BJ (cell line): ENCODE measurements around the gene EPHA3. TPM values are rescaled to one million over a fixed set of nuclear protein-coding genes. Genes with fewer than 3 reads are reported as not detected.

Experiments used
- CTCF ChIA-PET: fragments of 350-600 bp; formaldehyde crosslinking; extraction: SDS; loops from one replicate; lab custom pipeline; 2021; ENCODE audit warnings: antibody characterized with exemption, inconsistent platforms; lab: Yijun Ruan, JAX
- POLR2A ChIA-PET: fragments of 300-600 bp; sonication (Branson Sonifier 250); formaldehyde crosslinking; extraction: SDS; loops from one replicate; lab custom pipeline; 2021; ENCODE audit warnings: antibody characterized with exemption; lab: Charles Lee
- DNase-seq: peaks from one replicate; pipeline ENCODE4 v3.0.0-alpha.2; 2011; ENCODE audit warnings: low read depth
- H3K27me3 ChIP-seq: 2 replicates; pipeline ENCODE4 v1.6.0; 2011; ENCODE audit warnings: low read length; ENCODE audit not compliant: control insufficient read depth, insufficient read depth
- H3K36me3 ChIP-seq: 2 replicates; pipeline ENCODE4 v1.5.1; 2011; ENCODE audit warnings: low read length; ENCODE audit not compliant: control insufficient read depth, insufficient read depth
- H3K4me3 ChIP-seq: 2 replicates; pipeline ENCODE4 v1.5.1; 2011; ENCODE audit warnings: low read depth, mild to moderate bottlenecking, control low read depth, low read length
- polyA plus RNA-seq: library from polyadenylated mRNA; depleted of rRNA; stranded (reverse); fragments of >200 nt; gene quantifications from 2 replicates; pipeline ENCODE4 v1.2.3, GENCODE V29; 2011
- TF ChIP-seq, protein P1 (sequence below): IDR thresholded peaks from 2 replicates; pipeline ENCODE4 v1.5.1; 2011; ENCODE audit warnings: low read depth, mild to moderate bottlenecking, control low read depth, inconsistent platforms, low read length, moderate library complexity; ENCODE audit not compliant: insufficient read depth

EPHA3 gene
- polyA plus RNA-seq, 1 experiment = 0.12 TPM

DNA sequence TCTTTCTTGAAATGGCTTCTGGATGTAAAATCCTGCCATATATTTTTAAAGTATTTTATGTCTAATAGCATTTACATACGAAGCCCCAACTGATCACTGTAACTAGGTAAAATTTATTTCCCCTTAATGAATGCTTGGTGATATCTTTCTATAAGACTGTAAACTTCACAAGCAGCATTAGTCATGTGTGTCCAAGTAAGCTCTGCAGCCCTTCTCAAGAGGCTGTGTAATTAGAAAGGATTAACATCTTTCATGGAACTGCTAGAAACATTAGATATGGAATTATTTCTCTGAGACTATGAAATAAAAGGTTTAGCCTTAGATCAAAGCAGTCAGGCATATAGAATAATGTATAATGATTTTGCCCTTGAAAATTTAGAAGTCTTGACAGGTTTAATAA lies 143.3 kb downstream of the EPHA3 start:
- no peak overlapping the region for H3K4me3 ChIP-seq
- H3K36me3 ChIP-seq = no peaks in the 10 kb centered on the region
- TF ChIP-seq, protein P1, sequence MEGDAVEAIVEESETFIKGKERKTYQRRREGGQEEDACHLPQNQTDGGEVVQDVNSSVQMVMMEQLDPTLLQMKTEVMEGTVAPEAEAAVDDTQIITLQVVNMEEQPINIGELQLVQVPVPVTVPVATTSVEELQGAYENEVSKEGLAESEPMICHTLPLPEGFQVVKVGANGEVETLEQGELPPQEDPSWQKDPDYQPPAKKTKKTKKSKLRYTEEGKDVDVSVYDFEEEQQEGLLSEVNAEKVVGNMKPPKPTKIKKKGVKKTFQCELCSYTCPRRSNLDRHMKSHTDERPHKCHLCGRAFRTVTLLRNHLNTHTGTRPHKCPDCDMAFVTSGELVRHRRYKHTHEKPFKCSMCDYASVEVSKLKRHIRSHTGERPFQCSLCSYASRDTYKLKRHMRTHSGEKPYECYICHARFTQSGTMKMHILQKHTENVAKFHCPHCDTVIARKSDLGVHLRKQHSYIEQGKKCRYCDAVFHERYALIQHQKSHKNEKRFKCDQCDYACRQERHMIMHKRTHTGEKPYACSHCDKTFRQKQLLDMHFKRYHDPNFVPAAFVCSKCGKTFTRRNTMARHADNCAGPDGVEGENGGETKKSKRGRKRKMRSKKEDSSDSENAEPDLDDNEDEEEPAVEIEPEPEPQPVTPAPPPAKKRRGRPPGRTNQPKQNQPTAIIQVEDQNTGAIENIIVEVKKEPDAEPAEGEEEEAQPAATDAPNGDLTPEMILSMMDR = no peak
- CTCF ChIA-PET = no interaction called here
- POLR2A ChIA-PET = no interaction called here
- H3K27me3 ChIP-seq = no peaks in the 10 kb centered on the region
- DNase-seq = no peak

DNA sequence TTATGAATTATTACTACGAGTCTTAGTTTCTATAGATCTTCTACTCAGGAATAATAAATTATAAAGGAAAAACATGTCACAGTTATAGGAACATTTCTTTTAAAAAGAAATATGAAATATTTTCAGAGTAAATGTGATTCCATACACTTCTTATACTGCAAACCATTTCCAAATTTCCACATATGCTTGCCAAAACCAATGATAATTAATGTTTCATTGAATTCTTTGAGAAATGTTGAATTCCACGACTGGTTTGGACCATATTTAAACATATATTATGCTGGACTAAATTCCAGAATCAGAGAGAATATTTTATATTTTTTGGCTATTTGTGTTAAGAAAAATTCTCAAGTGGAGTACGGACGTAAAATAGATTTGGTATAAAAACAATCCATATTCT lies 144.6 kb downstream of the EPHA3 start:
- DNase-seq = no peak
- no peak overlapping the region for H3K4me3 ChIP-seq
- ChIA-PET POLR2A (no interaction called here), CTCF (no interaction called here)
- H3K36me3 ChIP-seq = no peaks in the 10 kb centered on the region
- H3K27me3 ChIP-seq = no peaks in the 10 kb centered on the region
- TF ChIP-seq, protein P1 = no peak

DNA sequence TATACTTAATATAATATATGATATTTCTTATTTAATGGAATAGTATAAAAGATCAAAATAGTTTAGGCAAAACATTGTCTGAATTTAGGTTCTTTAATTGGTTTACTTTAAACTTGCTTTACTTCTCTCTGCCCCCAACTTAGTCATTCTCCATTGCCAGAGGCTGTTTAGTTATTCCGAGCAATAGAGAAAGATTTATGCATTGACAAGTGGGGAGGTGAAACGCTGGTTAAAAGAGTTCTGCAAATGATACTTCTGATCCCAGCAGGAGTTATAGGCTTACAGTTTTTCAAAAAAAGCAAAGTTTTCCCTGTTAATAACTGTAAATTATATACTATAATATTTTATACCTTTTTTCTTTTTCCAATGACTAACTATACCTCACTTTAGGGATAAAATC lies 145.4 kb downstream of the EPHA3 start:
- TF ChIP-seq, protein P1 = no peak
- no peaks in the 10 kb centered on the region for H3K36me3 ChIP-seq
- ChIA-PET POLR2A (no interaction called here), CTCF (interaction anchor here (0.6 kb wide), 1 partner anchor 12 kb away, joined by 3 read pairs; no protein-coding TSS in a partner anchor)
- no peak for DNase-seq
- no peaks in the 10 kb centered on the region for H3K27me3 ChIP-seq
- H3K4me3 ChIP-seq = no peak overlapping the region

DNA sequence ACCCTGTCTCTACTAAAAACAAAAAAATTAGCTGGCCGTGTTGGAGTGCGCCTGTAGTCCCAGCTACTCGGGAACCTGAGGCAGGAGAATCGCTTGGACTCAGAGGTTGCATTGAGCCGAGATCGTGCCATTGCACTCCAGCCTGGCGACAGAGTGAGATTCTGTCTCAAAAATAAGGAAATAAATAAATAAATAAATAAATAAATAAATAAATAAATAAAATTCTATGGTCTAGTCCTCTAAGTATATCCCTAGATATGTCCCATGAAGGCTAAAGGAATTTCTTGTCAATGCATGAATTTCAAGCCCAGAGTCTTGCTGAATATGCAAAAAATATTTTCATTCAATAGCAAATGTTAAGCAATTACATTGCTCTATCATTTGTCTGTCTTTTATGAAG lies 149.0 kb downstream of the EPHA3 start:
- no peak for DNase-seq
- no peaks in the 10 kb centered on the region for H3K27me3 ChIP-seq
- ChIA-PET CTCF (no interaction called here), POLR2A (no interaction called here)
- H3K4me3 ChIP-seq = no peak overlapping the region
- no peaks in the 10 kb centered on the region for H3K36me3 ChIP-seq
- TF ChIP-seq, protein P1 = no peak

DNA sequence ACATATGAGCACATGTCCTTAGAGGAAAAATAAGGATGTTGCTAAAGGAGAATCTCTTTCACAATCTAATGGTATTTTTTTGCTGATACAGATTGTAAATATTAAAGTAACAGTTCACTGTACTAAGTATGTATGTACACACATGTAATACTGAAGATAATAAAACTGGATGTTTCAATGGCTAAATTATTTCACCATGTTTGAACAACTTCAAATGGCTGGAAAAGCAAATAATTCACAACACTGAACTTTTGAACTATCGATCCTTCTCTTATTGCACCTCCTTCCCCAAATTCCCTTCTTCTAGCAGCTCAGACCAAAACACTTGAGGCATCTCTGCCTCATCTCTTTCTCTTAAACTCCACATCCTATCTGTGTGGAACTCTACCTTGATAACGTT lies 149.5 kb downstream of the EPHA3 start:
- Histone ChIP-seq H3K27me3 (no peaks in the 10 kb centered on the region), H3K4me3 (no peak overlapping the region), H3K36me3 (no peaks in the 10 kb centered on the region)
- ChIA-PET POLR2A (no interaction called here), CTCF (no interaction called here)
- TF ChIP-seq, protein P1 = no peak
- no peak for DNase-seq
